SU-DHL-6 (cell line): ENCODE data around the gene MISP.

Experiments
- H2AFZ ChIP-seq: fragments of 200-600 bp; sonication (generic); 2 replicates; pipeline ENCODE4 v1.6.1; 2014; ENCODE audit warnings: low read depth, mild to moderate bottlenecking, moderate library complexity, mixed read lengths, antibody characterized with exemption, low read length; ENCODE audit not compliant: severe bottlenecking
- H3F3A ChIP-seq: fragments of 200-600 bp; shearing (Covaris generic); 2 replicates; pipeline ENCODE4 v1.6.0; 2016; ENCODE audit warnings: antibody characterized with exemption, mild to moderate bottlenecking; ENCODE audit not compliant: insufficient read depth
- H3K27ac ChIP-seq: fragments of 200-600 bp; sonication (generic); 2 replicates; pipeline ENCODE4 v1.5.1; 2016; ENCODE audit warnings: low read depth, mild to moderate bottlenecking, low read length, moderate library complexity, mixed read lengths
- H3K27me3 ChIP-seq: fragments of 200-600 bp; sonication (generic), shearing (Covaris generic); 2 replicates; pipeline ENCODE4 v1.6.0; 2014; ENCODE audit warnings: mild to moderate bottlenecking, low read length
- H3K36me3 ChIP-seq: fragments of 200-600 bp; sonication (generic); 2 replicates; pipeline ENCODE4 v1.6.1; 2014; ENCODE audit warnings: mild to moderate bottlenecking, low read length, mixed read lengths
- H3K4me2 ChIP-seq: fragments of 300-600, 200-600 bp; shearing (Covaris generic), sonication (generic); 2 replicates; pipeline ENCODE4 v1.6.0; 2014; ENCODE audit warnings: low read length, low read depth, mild to moderate bottlenecking; ENCODE audit not compliant: poor library complexity, severe bottlenecking
- H3K4me3 ChIP-seq: fragments of 200-600 bp; sonication (generic); 2 replicates; pipeline ENCODE4 v1.5.1; 2014; ENCODE audit warnings: antibody characterized with exemption, low read length, mild to moderate bottlenecking, mixed read lengths; ENCODE audit not compliant: insufficient read depth, poor library complexity, severe bottlenecking
- H3K79me2 ChIP-seq: fragments of 200-600 bp; sonication (generic); 2 replicates; pipeline ENCODE4 v1.6.1; 2014; ENCODE audit warnings: mild to moderate bottlenecking, low read length, moderate library complexity; ENCODE audit not compliant: insufficient read depth
- H3K9ac ChIP-seq: fragments of 200-600 bp; sonication (generic); 2 replicates; pipeline ENCODE4 v1.7.0; 2014; ENCODE audit warnings: mild to moderate bottlenecking, low read length
- H3K9me2 ChIP-seq: fragments of 200-600 bp; sonication (generic); replicated peaks from 2 replicates; pipeline ENCODE4 v1.6.1; 2014; ENCODE audit warnings: low read length; ENCODE audit not compliant: insufficient read depth
- H3K9me3 ChIP-seq: fragments of 200-600 bp; sonication (generic); 2 replicates; pipeline ENCODE4 v1.6.1; 2014; ENCODE audit warnings: low read length, mixed read lengths; ENCODE audit not compliant: insufficient read depth
- H4K20me1 ChIP-seq: fragments of 200-600 bp; sonication (generic); 2 replicates; pipeline ENCODE4 v1.6.1; 2014; ENCODE audit warnings: low read depth, mild to moderate bottlenecking, antibody characterized with exemption, low read length, moderate library complexity, mixed read lengths
- CTCF ChIP-seq: fragments of 200-600 bp; sonication (generic); IDR thresholded peaks from one replicate; pipeline ENCODE4 v1.5.1; 2017; ENCODE audit warnings: antibody characterized with exemption, mild to moderate bottlenecking, low read length, moderate library complexity; ENCODE audit not compliant: insufficient read depth, poor library complexity, severe bottlenecking
- EZH2phosphoT487 ChIP-seq: fragments of 200-600 bp; sonication (generic), shearing (Covaris generic); conservative IDR thresholded peaks from 2 replicates; pipeline ENCODE4 v1.6.1; 2018; ENCODE audit warnings: mild to moderate bottlenecking, antibody characterized with exemption, low read length, moderate library complexity, mixed read lengths

MISP gene

DNA sequence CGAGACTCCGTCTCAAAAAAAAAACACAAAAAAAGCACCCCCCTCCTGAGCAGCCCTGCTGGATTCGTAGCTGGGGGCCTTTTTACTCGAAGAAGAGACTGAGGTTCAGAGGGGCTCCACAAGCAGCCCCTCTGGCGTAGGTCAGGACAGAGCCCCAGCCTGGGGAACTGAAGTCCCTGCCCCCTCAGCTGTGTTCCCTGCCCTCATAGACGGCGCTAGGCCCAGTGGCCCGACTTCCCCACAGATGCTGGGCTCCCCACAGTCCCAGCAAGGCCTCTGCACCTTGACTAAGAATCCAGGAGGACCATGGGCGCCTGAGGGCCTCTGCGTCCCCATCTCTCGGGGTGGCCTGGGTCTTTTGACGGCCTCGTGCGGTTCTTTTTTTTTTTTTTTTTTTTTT is 1.1 kb upstream of the MISP start:
- H3K79me2 ChIP-seq: no peaks in the 10 kb centered on the region
- H3K27ac ChIP-seq: no peak overlapping the region
- H4K20me1 ChIP-seq: no peaks in the 10 kb centered on the region
- no peaks in the 10 kb centered on the region for H3F3A ChIP-seq
- H2AFZ ChIP-seq: no peak overlapping the region
- no peak overlapping the region for H3K4me3 ChIP-seq
- TF ChIP-seq EZH2phosphoT487 (no peak), CTCF (no peak)
- no peaks in the 10 kb centered on the region for H3K9me3 ChIP-seq
- no peaks in the 10 kb centered on the region for H3K36me3 ChIP-seq
- H3K9ac ChIP-seq: no peak overlapping the region
- no peaks in the 10 kb centered on the region for H3K27me3 ChIP-seq
- H3K9me2 ChIP-seq: no peaks in the 10 kb centered on the region
- H3K4me2 ChIP-seq: no peak overlapping the region

GRCh38 chr19:751501-752341 is 809 bp downstream of the MISP start:
- H3K27me3 ChIP-seq: no peaks in the 10 kb centered on the region
- H3K27ac ChIP-seq: no peak overlapping the region
- no peaks in the 10 kb centered on the region for H3K9me2 ChIP-seq
- H2AFZ ChIP-seq: no peak overlapping the region
- TF ChIP-seq CTCF (no peak), EZH2phosphoT487 (no peak)
- H3K4me2 ChIP-seq: no peak overlapping the region
- H4K20me1 ChIP-seq: no peaks in the 10 kb centered on the region
- H3K36me3 ChIP-seq: no peaks in the 10 kb centered on the region
- H3F3A ChIP-seq: no peaks in the 10 kb centered on the region
- H3K9ac ChIP-seq: no peak overlapping the region
- H3K9me3 ChIP-seq: no peaks in the 10 kb centered on the region
- H3K4me3 ChIP-seq: no peak overlapping the region
- no peaks in the 10 kb centered on the region for H3K79me2 ChIP-seq

- H3F3A ChIP-seq: no peaks in the 10 kb centered on the region
- no peak overlapping the region for H3K27ac ChIP-seq
- no peak overlapping the region for H3K4me2 ChIP-seq
- no peaks in the 10 kb centered on the region for H4K20me1 ChIP-seq
- no peaks in the 10 kb centered on the region for H3K9me3 ChIP-seq
- H3K9ac ChIP-seq: no peak overlapping the region
- TF ChIP-seq CTCF (no peak), EZH2phosphoT487 (no peak)
- no peaks in the 10 kb centered on the region for H3K36me3 ChIP-seq
- H3K27me3 ChIP-seq: no peaks in the 10 kb centered on the region
- no peak overlapping the region for H3K4me3 ChIP-seq
- H3K79me2 ChIP-seq: no peaks in the 10 kb centered on the region
- no peaks in the 10 kb centered on the region for H3K9me2 ChIP-seq
- H2AFZ ChIP-seq: no peak overlapping the region
Measured at GRCh38 chr19:752652-753517, 2.0 kb downstream of the MISP start.
